ENCODE data around the gene TNFRSF9.

GRCh38 chr1:7956218-7957032 is 15.8 kb upstream of the TNFRSF9 start:
- TF ChIP-seq, protein P1, sequence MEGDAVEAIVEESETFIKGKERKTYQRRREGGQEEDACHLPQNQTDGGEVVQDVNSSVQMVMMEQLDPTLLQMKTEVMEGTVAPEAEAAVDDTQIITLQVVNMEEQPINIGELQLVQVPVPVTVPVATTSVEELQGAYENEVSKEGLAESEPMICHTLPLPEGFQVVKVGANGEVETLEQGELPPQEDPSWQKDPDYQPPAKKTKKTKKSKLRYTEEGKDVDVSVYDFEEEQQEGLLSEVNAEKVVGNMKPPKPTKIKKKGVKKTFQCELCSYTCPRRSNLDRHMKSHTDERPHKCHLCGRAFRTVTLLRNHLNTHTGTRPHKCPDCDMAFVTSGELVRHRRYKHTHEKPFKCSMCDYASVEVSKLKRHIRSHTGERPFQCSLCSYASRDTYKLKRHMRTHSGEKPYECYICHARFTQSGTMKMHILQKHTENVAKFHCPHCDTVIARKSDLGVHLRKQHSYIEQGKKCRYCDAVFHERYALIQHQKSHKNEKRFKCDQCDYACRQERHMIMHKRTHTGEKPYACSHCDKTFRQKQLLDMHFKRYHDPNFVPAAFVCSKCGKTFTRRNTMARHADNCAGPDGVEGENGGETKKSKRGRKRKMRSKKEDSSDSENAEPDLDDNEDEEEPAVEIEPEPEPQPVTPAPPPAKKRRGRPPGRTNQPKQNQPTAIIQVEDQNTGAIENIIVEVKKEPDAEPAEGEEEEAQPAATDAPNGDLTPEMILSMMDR (conservative IDR thresholded peaks at IDR 0.05 in 1 of 2, IDR thresholded peaks at IDR 0.05 in 1 of 2; ENCODE audit: extremely low read depth in 1 of 2, insufficient read depth in 1 of 2, low read depth in 1 of 2, low read length in 2 of 2): no peak
- no peak for TF ChIP-seq EZH2 (IDR thresholded peaks at IDR 0.05; ENCODE audit: borderline replicate concordance, low read length)
